GM18526 (cell line): Measurements from ENCODE around the gene RUNX1.

ENCODE experiments used
- POLR2A ChIP-seq: IDR thresholded peaks from 3 replicates; pipeline ENCODE4 v1.6.1; 2011; ENCODE audit not compliant: insufficient read length; ENCODE audit errors: extremely low read depth

The RUNX1 gene

GRCh38 chr21:34862951-34863350 is 186.2 kb downstream of the RUNX1 start:
- no peak for TF ChIP-seq POLR2A

- TF ChIP-seq POLR2A, result no peak
Measured at GRCh38 chr21:34861258-34861657, 187.8 kb downstream of the RUNX1 start.

GRCh38 chr21:34859976-34860653 is 189.0 kb downstream of the RUNX1 start:
- TF ChIP-seq POLR2A, result no peak

- no peak for TF ChIP-seq POLR2A
Measured at GRCh38 chr21:34858559-34858958, 190.5 kb downstream of the RUNX1 start.

GRCh38 chr21:34857874-34858273 is 191.2 kb downstream of the RUNX1 start:
- TF ChIP-seq POLR2A, result no peak

GRCh38 chr21:34857122-34857713 is 191.9 kb downstream of the RUNX1 start:
- TF ChIP-seq POLR2A, result no peak

GRCh38 chr21:34852448-34852847 is 196.7 kb downstream of the RUNX1 start:
- no peak for TF ChIP-seq POLR2A

GRCh38 chr21:34850166-34850690 is 198.9 kb downstream of the RUNX1 start:
- TF ChIP-seq POLR2A, result no peak

- TF ChIP-seq POLR2A, result no peak
Measured at GRCh38 chr21:34846601-34847112, 202.4 kb downstream of the RUNX1 start.

- TF ChIP-seq POLR2A, result no peak
Measured at GRCh38 chr21:34845521-34846451, 203.3 kb downstream of the RUNX1 start.

GRCh38 chr21:34844924-34845238 is 204.2 kb downstream of the RUNX1 start:
- no peak for TF ChIP-seq POLR2A

- TF ChIP-seq POLR2A, result no peak
Measured at GRCh38 chr21:34844013-34844923, 204.8 kb downstream of the RUNX1 start.

GRCh38 chr21:34843562-34843961 is 205.5 kb downstream of the RUNX1 start:
- TF ChIP-seq POLR2A, result no peak

- no peak for TF ChIP-seq POLR2A
Measured at GRCh38 chr21:34841154-34841553, 207.9 kb downstream of the RUNX1 start.

GRCh38 chr21:34840693-34841092 is 208.4 kb downstream of the RUNX1 start:
- TF ChIP-seq POLR2A, result no peak
